ENCODE results near the gene UGT1A7.

GRCh38 chr2:233761040-233761769 is 79.5 kb downstream of the UGT1A7 start:
- TF ChIP-seq CTCF (IDR thresholded peaks at IDR 0.05), result no peak
- no peak for TF ChIP-seq POLR2A (IDR thresholded peaks at IDR 0.05)
- TF ChIP-seq POLR2AphosphoS5 (IDR thresholded peaks at IDR 0.05), result no peak

All from prostate gland (tissue), 2 donors.